ENCODE data around the gene LRRC46. TPM values are rescaled to one million over a fixed set of nuclear protein-coding genes. Genes with fewer than 3 reads are reported as not detected.

Gene LRRC46
- polyA plus RNA-seq, 1 experiment = 0.67 TPM

DNA sequence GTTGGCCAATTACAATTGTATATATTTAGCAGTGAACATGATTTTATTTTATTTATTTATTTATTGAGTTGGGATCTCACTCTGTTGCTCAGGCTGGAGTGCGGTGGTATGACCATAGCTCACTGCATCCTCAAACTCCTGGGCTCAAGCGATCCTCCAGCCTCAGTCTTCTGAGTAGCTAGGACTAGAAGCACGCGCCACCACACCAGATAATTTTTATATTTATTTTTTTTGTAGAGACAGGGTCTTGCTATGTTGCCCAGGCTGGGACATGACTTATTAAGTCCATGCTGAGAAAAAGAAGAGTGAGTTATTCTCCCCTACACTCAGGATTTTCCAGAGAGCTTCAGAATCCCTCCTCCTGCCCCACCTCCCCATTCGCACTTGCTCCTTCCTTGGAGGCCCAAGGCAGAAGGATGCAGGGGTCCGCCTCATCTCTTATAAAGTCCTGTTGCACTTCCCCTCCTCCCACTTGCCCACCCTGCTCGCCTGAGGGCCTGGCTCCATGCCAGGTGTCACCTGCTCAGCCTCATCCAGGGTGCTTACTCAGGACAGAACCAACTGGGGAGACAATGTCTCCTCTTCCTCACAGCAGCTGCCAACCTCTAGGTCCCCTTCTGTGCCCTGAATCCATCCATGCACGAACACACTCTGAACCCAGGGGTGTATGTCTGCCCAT lies 48.4 kb downstream of the LRRC46 start:
- no peak overlapping the region for H3K4me3 ChIP-seq (ENCODE audit: low read depth, low read length)
- CTCF ChIA-PET = interaction anchor here (1.1 to 2.5 kb wide), 2 partner anchors 10 to 39 kb away, joined by 3 to 17 read pairs; partner anchors contain the start of gene SCRN2
- H3K27me3 ChIP-seq (ENCODE audit: control insufficient read depth, insufficient read depth, low read length) = peaks cover 5% of the 10 kb centered on the region
- no peaks in the 10 kb centered on the region; the same call in 1 of the 2 replicates for H3K9me3 ChIP-seq (ENCODE audit: control insufficient read depth, insufficient read depth, low read length)
- no peak for TF ChIP-seq CTCF (IDR thresholded peaks at IDR 0.05; ENCODE audit: low read depth, low read length)
- POLR2A ChIA-PET = interaction anchor here (0.9 kb wide), 1 partner anchor 16 kb away, joined by 3 read pairs; no protein-coding TSS in a partner anchor
- H3K27ac ChIP-seq (ENCODE audit: low read depth, low read length) = no peak overlapping the region
- DNase-seq (ENCODE audit: low read depth, low spot score) = no peak

DNA sequence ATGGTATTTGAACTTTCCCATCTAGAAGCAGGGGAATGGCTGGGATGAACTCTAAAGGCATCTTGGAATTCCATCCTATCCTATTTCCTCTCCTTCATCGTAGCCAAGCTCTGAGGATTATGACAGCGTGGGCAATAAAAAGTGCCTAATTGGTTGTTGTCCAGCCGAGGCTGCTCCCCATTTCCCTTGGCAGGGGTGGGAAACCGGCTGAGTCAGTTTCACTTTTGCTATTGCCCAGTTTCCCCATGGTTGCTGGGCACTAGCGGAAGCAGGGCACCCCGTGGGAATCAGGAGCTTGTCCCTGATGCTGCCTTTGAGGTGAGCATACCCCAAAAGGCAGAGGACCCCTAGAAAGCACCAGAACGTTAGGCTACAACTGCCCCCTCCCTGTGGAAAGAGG lies 50.8 kb downstream of the LRRC46 start:
- CTCF ChIA-PET = interaction anchor here (15.7 kb wide), 1 partner anchor 38 kb away, joined by 502 read pairs; the partner anchor contains the start of gene SCRN2

GRCh38 chr17:47882695-47883588 lies 51.5 kb downstream of the LRRC46 start:
- no peak for TF ChIP-seq CTCF (IDR thresholded peaks at IDR 0.05; ENCODE audit: low read depth, low read length)
- DNase-seq (ENCODE audit: low read depth, low spot score) = no peak
- ChIA-PET CTCF (interaction anchor here (15.7 kb wide), 1 partner anchor 39 kb away, joined by 502 read pairs; the partner anchor contains the start of gene SCRN2), POLR2A (no interaction called here)
- H3K27ac ChIP-seq (ENCODE audit: low read depth, low read length) = no peak overlapping the region
- no peak overlapping the region for H3K4me3 ChIP-seq (ENCODE audit: low read depth, low read length)
- no peaks in the 10 kb centered on the region for H3K9me3 ChIP-seq (ENCODE audit: control insufficient read depth, insufficient read depth, low read length)
- peaks cover 3% of the 10 kb centered on the region for H3K27me3 ChIP-seq (ENCODE audit: control insufficient read depth, insufficient read depth, low read length)

More for the DNA sequence above, 50.8 kb downstream of the LRRC46 start:
- POLR2A ChIA-PET = no interaction called here
- TF ChIP-seq CTCF (IDR thresholded peaks at IDR 0.05; ENCODE audit: low read depth, low read length) = no peak
- Histone ChIP-seq H3K27ac (ENCODE audit: low read depth, low read length) (no peak overlapping the region), H3K9me3 (ENCODE audit: control insufficient read depth, insufficient read depth, low read length) (no peaks in the 10 kb centered on the region), H3K4me3 (ENCODE audit: low read depth, low read length) (no peak overlapping the region), H3K27me3 (ENCODE audit: control insufficient read depth, insufficient read depth, low read length) (peaks cover 3% of the 10 kb centered on the region)
- no peak for DNase-seq (ENCODE audit: low read depth, low spot score)

DNA sequence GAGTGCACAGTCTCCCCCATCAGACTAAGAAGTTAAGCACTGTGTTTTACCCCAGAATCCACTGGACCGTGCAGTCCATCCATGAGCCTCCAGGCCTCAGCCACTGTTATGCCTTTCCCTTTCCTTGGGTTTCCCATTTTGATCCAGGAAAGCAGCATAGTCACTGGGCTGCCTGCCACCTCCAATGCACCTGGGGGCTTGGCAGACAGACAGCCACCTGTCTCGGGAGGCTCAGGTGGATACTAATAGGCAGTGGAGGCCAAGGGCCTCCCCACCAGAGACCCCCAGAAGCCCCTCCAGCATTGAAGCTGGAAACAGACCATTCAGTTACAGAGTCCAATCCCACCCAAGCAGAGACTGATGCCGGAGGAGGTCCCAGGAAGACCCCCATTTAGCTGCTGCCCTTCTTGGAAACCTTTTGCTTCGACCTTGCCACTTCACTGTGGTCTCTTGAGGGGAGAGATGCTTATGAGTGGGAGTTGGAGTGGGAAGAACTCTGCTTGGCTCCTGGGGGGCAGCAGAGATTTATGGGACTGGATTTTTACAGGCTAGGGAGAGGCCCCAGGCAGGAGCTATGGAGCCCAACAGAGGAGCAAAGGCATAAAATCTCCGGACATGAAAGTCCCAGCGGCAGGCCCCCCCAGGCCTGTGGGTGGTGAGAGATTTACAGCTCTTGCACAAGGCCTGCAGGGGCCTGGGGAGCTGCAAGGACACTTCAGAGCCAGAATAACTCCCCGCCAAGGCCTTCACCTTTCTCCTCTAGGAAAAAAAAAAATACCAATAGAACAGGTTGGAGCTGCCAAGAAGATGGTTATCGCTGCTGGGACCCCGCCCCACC lies 52.3 kb downstream of the LRRC46 start:
- Histone ChIP-seq H3K27me3 (ENCODE audit: control insufficient read depth, insufficient read depth, low read length) (peaks cover 3% of the 10 kb centered on the region), H3K27ac (ENCODE audit: low read depth, low read length) (no peak overlapping the region), H3K9me3 (ENCODE audit: control insufficient read depth, insufficient read depth, low read length) (no peaks in the 10 kb centered on the region), H3K4me3 (ENCODE audit: low read depth, low read length) (no peak overlapping the region)
- CTCF ChIA-PET = interaction anchor here (15.7 kb wide), 1 partner anchor 39 kb away, joined by 502 read pairs; the partner anchor contains the start of gene SCRN2
- DNase-seq (ENCODE audit: low read depth, low spot score) = no peak
- TF ChIP-seq CTCF (IDR thresholded peaks at IDR 0.05; ENCODE audit: low read depth, low read length) = no peak
- POLR2A ChIA-PET = interaction anchor here (1.9 kb wide), 1 partner anchor 52 kb away, joined by 7 read pairs; the partner anchor contains the start of genes LRRC46 and MRPL10

Data from AG04450 (cell line).